ENCODE results near the gene PARD3.

PARD3 gene

GRCh38 chr10:34633374-34633773 is 181.7 kb downstream of the PARD3 start:
- H3K4me3 Mint-ChIP-seq = no peak overlapping the region
- H3K27me3 Mint-ChIP-seq = no peaks in the 10 kb centered on the region
- H3K27ac Mint-ChIP-seq = no peak overlapping the region
- no peaks in the 10 kb centered on the region for H3K9me3 Mint-ChIP-seq (ENCODE audit: low read depth)
- H3K4me1 Mint-ChIP-seq (ENCODE audit: low read depth) = peaks cover 9% of the 10 kb centered on the region
- no peaks in the 10 kb centered on the region for H3K36me3 Mint-ChIP-seq

GRCh38 chr10:34629084-34629483 is 186.0 kb downstream of the PARD3 start:
- H3K27me3 Mint-ChIP-seq = peaks cover 1% of the 10 kb centered on the region

GRCh38 chr10:34628174-34628796 is 186.8 kb downstream of the PARD3 start:
- H3K36me3 Mint-ChIP-seq = no peaks in the 10 kb centered on the region
- H3K27me3 Mint-ChIP-seq = peaks cover 1% of the 10 kb centered on the region
- no peaks in the 10 kb centered on the region for H3K9me3 Mint-ChIP-seq (ENCODE audit: low read depth)
- no peaks in the 10 kb centered on the region for H3K4me1 Mint-ChIP-seq (ENCODE audit: low read depth)
- H3K4me3 Mint-ChIP-seq = no peak overlapping the region
- no peak overlapping the region for H3K27ac Mint-ChIP-seq

More at GRCh38 chr10:34629084-34629483, 186.0 kb downstream of the PARD3 start:
- no peak overlapping the region for H3K4me3 Mint-ChIP-seq
- no peaks in the 10 kb centered on the region for H3K4me1 Mint-ChIP-seq (ENCODE audit: low read depth)
- no peaks in the 10 kb centered on the region for H3K36me3 Mint-ChIP-seq
- H3K27ac Mint-ChIP-seq = no peak overlapping the region
- H3K9me3 Mint-ChIP-seq (ENCODE audit: low read depth) = no peaks in the 10 kb centered on the region

GRCh38 chr10:34627741-34628140 is 187.4 kb downstream of the PARD3 start:
- H3K4me3 Mint-ChIP-seq = no peak overlapping the region
- H3K36me3 Mint-ChIP-seq = no peaks in the 10 kb centered on the region
- peaks cover 1% of the 10 kb centered on the region for H3K27me3 Mint-ChIP-seq
- H3K4me1 Mint-ChIP-seq (ENCODE audit: low read depth) = no peaks in the 10 kb centered on the region
- H3K9me3 Mint-ChIP-seq (ENCODE audit: low read depth) = no peaks in the 10 kb centered on the region
- H3K27ac Mint-ChIP-seq = no peak overlapping the region

GRCh38 chr10:34627331-34627730 is 187.8 kb downstream of the PARD3 start:
- Mint-ChIP-seq H3K4me1 (ENCODE audit: low read depth) (no peaks in the 10 kb centered on the region), H3K27ac (no peak overlapping the region), H3K27me3 (peaks cover 1% of the 10 kb centered on the region), H3K36me3 (no peaks in the 10 kb centered on the region), H3K4me3 (no peak overlapping the region), H3K9me3 (ENCODE audit: low read depth) (no peaks in the 10 kb centered on the region)

- Mint-ChIP-seq H3K27me3 (peaks cover 1% of the 10 kb centered on the region), H3K9me3 (ENCODE audit: low read depth) (no peaks in the 10 kb centered on the region), H3K4me3 (no peak overlapping the region), H3K4me1 (ENCODE audit: low read depth) (no peaks in the 10 kb centered on the region), H3K27ac (no peak overlapping the region), H3K36me3 (no peaks in the 10 kb centered on the region)
Measured at GRCh38 chr10:34626158-34626880, 188.8 kb downstream of the PARD3 start.

- Mint-ChIP-seq H3K9me3 (ENCODE audit: low read depth) (no peaks in the 10 kb centered on the region), H3K27ac (no peak overlapping the region), H3K4me3 (no peak overlapping the region), H3K4me1 (ENCODE audit: low read depth) (no peaks in the 10 kb centered on the region), H3K36me3 (no peaks in the 10 kb centered on the region), H3K27me3 (peaks cover 1% of the 10 kb centered on the region)
Measured at GRCh38 chr10:34624323-34625153, 190.6 kb downstream of the PARD3 start.

GRCh38 chr10:34622945-34623344 is 192.2 kb downstream of the PARD3 start:
- Mint-ChIP-seq H3K27me3 (peaks cover 1% of the 10 kb centered on the region), H3K9me3 (ENCODE audit: low read depth) (no peaks in the 10 kb centered on the region), H3K4me1 (ENCODE audit: low read depth) (no peaks in the 10 kb centered on the region), H3K36me3 (no peaks in the 10 kb centered on the region), H3K4me3 (no peak overlapping the region), H3K27ac (no peak overlapping the region)

GRCh38 chr10:34618611-34619010 is 196.5 kb downstream of the PARD3 start:
- no peak overlapping the region for H3K4me3 Mint-ChIP-seq

GRCh38 chr10:34615770-34616169 is 199.3 kb downstream of the PARD3 start:
- no peaks in the 10 kb centered on the region for H3K4me1 Mint-ChIP-seq (ENCODE audit: low read depth)
- H3K27me3 Mint-ChIP-seq = peaks cover 3% of the 10 kb centered on the region
- no peak overlapping the region for H3K4me3 Mint-ChIP-seq
- H3K27ac Mint-ChIP-seq = no peak overlapping the region
- no peaks in the 10 kb centered on the region for H3K9me3 Mint-ChIP-seq (ENCODE audit: low read depth)
- no peaks in the 10 kb centered on the region for H3K36me3 Mint-ChIP-seq

More at GRCh38 chr10:34618611-34619010, 196.5 kb downstream of the PARD3 start:
- no peaks in the 10 kb centered on the region for H3K9me3 Mint-ChIP-seq (ENCODE audit: low read depth)
- H3K27ac Mint-ChIP-seq = no peak overlapping the region
- no peaks in the 10 kb centered on the region for H3K4me1 Mint-ChIP-seq (ENCODE audit: low read depth)
- peaks cover 1% of the 10 kb centered on the region for H3K27me3 Mint-ChIP-seq
- H3K36me3 Mint-ChIP-seq = no peaks in the 10 kb centered on the region

- Mint-ChIP-seq H3K27me3 (peaks cover 3% of the 10 kb centered on the region), H3K9me3 (ENCODE audit: low read depth) (no peaks in the 10 kb centered on the region), H3K36me3 (no peaks in the 10 kb centered on the region), H3K4me1 (ENCODE audit: low read depth) (no peaks in the 10 kb centered on the region), H3K27ac (no peak overlapping the region), H3K4me3 (no peak overlapping the region)
Measured at GRCh38 chr10:34613491-34613890, 201.6 kb downstream of the PARD3 start.

GRCh38 chr10:34612938-34613337 is 202.2 kb downstream of the PARD3 start:
- Mint-ChIP-seq H3K9me3 (ENCODE audit: low read depth) (no peaks in the 10 kb centered on the region), H3K4me1 (ENCODE audit: low read depth) (no peaks in the 10 kb centered on the region), H3K27me3 (peaks cover 3% of the 10 kb centered on the region), H3K4me3 (no peak overlapping the region), H3K36me3 (no peaks in the 10 kb centered on the region), H3K27ac (no peak overlapping the region)

- Mint-ChIP-seq H3K4me3 (no peak overlapping the region), H3K4me1 (ENCODE audit: low read depth) (no peaks in the 10 kb centered on the region), H3K27me3 (peaks cover 3% of the 10 kb centered on the region), H3K36me3 (no peaks in the 10 kb centered on the region), H3K9me3 (ENCODE audit: low read depth) (no peaks in the 10 kb centered on the region), H3K27ac (no peak overlapping the region)
Measured at GRCh38 chr10:34612446-34612845, 202.7 kb downstream of the PARD3 start.

GRCh38 chr10:34609287-34609940 is 205.7 kb downstream of the PARD3 start:
- H3K4me1 Mint-ChIP-seq (ENCODE audit: low read depth) = no peaks in the 10 kb centered on the region
- H3K4me3 Mint-ChIP-seq = no peak overlapping the region
- no peak overlapping the region for H3K27ac Mint-ChIP-seq
- H3K36me3 Mint-ChIP-seq = no peaks in the 10 kb centered on the region
- H3K27me3 Mint-ChIP-seq = peaks cover 2% of the 10 kb centered on the region
- H3K9me3 Mint-ChIP-seq (ENCODE audit: low read depth) = no peaks in the 10 kb centered on the region

- Mint-ChIP-seq H3K9me3 (ENCODE audit: low read depth) (no peaks in the 10 kb centered on the region), H3K27ac (no peak overlapping the region), H3K27me3 (no peaks in the 10 kb centered on the region), H3K4me3 (no peak overlapping the region), H3K36me3 (no peaks in the 10 kb centered on the region), H3K4me1 (ENCODE audit: low read depth) (no peaks in the 10 kb centered on the region)
Measured at GRCh38 chr10:34607894-34608293, 207.2 kb downstream of the PARD3 start.
